Transverse colon (tissue), 4 donors: ENCODE measurements around the gene CENATAC. TPM values are rescaled to one million over a fixed set of nuclear protein-coding genes. Genes with fewer than 3 reads are reported as not detected.

Experiments
- DNase-seq: peaks from one replicate; pipeline ENCODE4 v3.0.0-alpha.2; 2019
- H3K27ac ChIP-seq, 4 donors: fragments of 200-600 bp; sonication (generic); 2 replicates each; pipeline ENCODE4 v1.5.1; 2016 to 2018; ENCODE audit warnings: inconsistent platforms in 4 of 4
- H3K27me3 ChIP-seq: fragments of 200-600 bp; sonication (generic); 2 replicates; pipeline ENCODE4 v1.5.1; 2017; ENCODE audit warnings: inconsistent platforms
- H3K36me3 ChIP-seq, 4 donors: fragments of 200-600 bp; sonication (generic); 2 replicates each; pipeline ENCODE4 v1.5.1; 2017 to 2019; ENCODE audit warnings: inconsistent platforms in 4 of 4
- H3K4me1 ChIP-seq, 4 donors: fragments of 200-600 bp; sonication (generic); 2 replicates each; pipeline ENCODE4 v1.5.1; 2017 to 2020; ENCODE audit warnings: inconsistent platforms in 4 of 4
- H3K4me3 ChIP-seq, 4 donors: fragments of 200-600 bp; sonication (generic); 1 replicate in 1 of 4; 2 replicates in 3 of 4; pipeline versions ENCODE4 v1.5.1 to v1.6.1; 2017 to 2019; ENCODE audit warnings: inconsistent platforms in 4 of 4
- H3K9me3 ChIP-seq, 2 donors: fragments of 200-600 bp; sonication (generic); 2 replicates each; pipeline ENCODE4 v1.5.1; 2017 to 2019; ENCODE audit warnings: inconsistent platforms in 2 of 2
- CTCF ChIP-seq, 5 experiments: fragments of 200-600 bp in 3 of 5; fragments of 450-650 bp in 2 of 5; sonication (generic) in 3 of 5; IDR thresholded peaks; 1 replicate in 2 of 5; 2 replicates in 3 of 5; pipeline ENCODE4 v1.5.1; 2016 to 2017; ENCODE audit warnings: antibody characterized with exemption in 5 of 5, inconsistent platforms in 3 of 5, mild to moderate bottlenecking in 2 of 5, moderate library complexity in 1 of 5
- EP300 ChIP-seq: sonication (generic); formaldehyde crosslinking; IDR thresholded peaks from one replicate; pipeline ENCODE4 v1.6.1; 2017; ENCODE audit warnings: antibody characterized with exemption, low read depth
- POLR2A ChIP-seq: fragments of 450-650 bp; IDR thresholded peaks from one replicate; pipeline ENCODE4 v1.6.1; 2016; ENCODE audit warnings: antibody characterized with exemption, mild to moderate bottlenecking, moderate library complexity
- POLR2AphosphoS5 ChIP-seq, 3 donors: sonication (generic); formaldehyde crosslinking; IDR thresholded peaks; one replicate each; pipeline ENCODE4 v1.6.1; 2016; ENCODE audit warnings: antibody characterized with exemption in 3 of 3
- WGBS, 2 donors: methylation state at CpG; one replicate each; pipeline ENCODE4 v1.1.5; 2018; ENCODE audit warnings: low coverage in 1 of 2; 5-methylcytosine and 5-hydroxymethylcytosine counted together
- in situ Hi-C, 4 donors: fragments of 200-750 bp; cut with MboI; loops; one replicate each; pipeline versions ENCODE4 v1.15.0 to v1.15.1; 2017; ENCODE audit warnings: low sequenced_read_pairs in 3 of 4, low pct_ligation_motif_present in 1 of 4, low pct_unique_long_range_greater_than_20kb in 1 of 4
- intact Hi-C: fragments of 100-400 bp; cut with DNase I; formaldehyde crosslinking; loops from one replicate; pipeline ENCODE4 v1.15.1; 2023; ENCODE audit warnings: low total_unique reads
- total RNA-seq, 4 donors: library from RNA; depleted of rRNA; stranded (reverse); fragments of >200 nt; gene quantifications; one replicate each; pipeline ENCODE4 v1.1.0, GENCODE V29; 2016

The CENATAC gene
- total RNA-seq, 4 donors from 2014 or later, result 46.1 to 94.3 (median 82.2) TPM

DNA sequence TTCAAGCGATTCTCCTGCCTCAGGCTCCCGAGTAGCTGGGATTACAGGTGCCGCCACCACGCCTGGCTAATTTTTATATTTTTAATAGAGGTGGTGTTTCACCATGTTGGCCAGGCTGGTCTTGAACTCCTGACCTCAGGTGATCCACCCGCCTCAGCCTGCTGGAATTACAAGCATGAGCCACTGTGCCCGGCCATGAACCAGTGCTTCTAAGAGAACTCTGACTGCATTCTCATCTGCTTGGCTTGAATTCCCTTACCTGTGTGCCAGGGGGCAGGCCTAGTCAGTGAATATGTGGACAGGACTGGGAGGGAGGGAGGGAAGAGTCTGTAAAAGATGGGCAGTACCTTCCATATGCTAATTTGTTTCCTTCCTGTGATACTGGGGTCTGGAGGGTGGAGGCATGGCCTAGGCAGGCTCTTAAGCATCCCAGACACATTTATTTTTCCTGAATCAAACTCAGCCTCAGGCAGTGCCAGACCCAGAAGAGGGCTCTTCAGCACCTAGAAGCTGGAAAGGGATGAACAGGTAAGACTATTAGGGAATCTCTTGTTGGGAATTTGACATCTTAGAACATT, 13.6 kb downstream of the CENATAC start:
- H3K36me3 ChIP-seq, result peaks cover 0 to 69% (median 19%) of the 10 kb centered on the region in 4 donors
- H3K27ac ChIP-seq, result no peak overlapping the region
- intact Hi-C loops (no loop called here), in situ Hi-C loops (no loop called here)
- H3K4me1 ChIP-seq, result peaks cover 2 to 12% (median 9%) of the 10 kb centered on the region in 4 donors
- TF ChIP-seq CTCF (IDR thresholded peaks at IDR 0.05) (no peak), POLR2AphosphoS5 (IDR thresholded peaks at IDR 0.05) (no peak), POLR2A (no peak), EP300 (no peak)
- 86% methylated on average over 6 of the region's 6 CpGs; no CpG with 5 or more reads in 1 of the 2 donors for WGBS, 2 donors
- no peak for DNase-seq
- H3K9me3 ChIP-seq, result no peaks in the 10 kb centered on the region
- H3K4me3 ChIP-seq, result no peak overlapping the region
- H3K27me3 ChIP-seq, result no peaks in the 10 kb centered on the region

DNA sequence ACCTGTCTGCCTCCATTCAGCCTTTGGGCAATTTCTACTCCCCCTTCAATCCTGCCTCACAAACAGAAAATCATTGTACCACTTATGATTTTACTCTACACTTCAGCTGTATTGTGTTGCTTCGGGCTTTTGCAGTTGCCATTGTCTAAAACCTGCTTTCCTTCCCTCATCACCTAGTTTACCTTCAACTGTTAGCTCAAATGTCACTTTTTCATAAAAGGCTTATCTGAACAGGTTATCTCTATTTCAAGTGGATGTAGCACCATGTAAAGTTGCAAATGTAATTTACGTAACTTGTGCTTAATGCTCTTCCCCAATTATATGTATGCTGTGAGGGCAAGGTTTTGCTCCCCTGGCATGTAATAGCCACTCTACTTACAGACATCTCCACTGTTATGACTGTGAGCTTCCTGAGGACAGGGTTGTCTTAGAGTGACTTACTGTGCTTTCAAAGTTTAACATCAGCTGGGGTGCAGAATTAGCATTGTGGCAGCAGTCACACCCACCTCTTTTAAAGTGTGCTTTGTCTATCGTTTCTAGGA, 14.8 kb downstream of the CENATAC start:
- no peak for TF ChIP-seq EP300
- H3K4me3 ChIP-seq, result no peak overlapping the region
- no peaks in the 10 kb centered on the region for H3K27me3 ChIP-seq
- H3K9me3 ChIP-seq, result no peaks in the 10 kb centered on the region
- intact Hi-C loops (no loop called here), in situ Hi-C loops (no loop called here)
- H3K27ac ChIP-seq, result no peak overlapping the region
- no peak for DNase-seq
- peaks cover 0 to 57% (median 16%) of the 10 kb centered on the region in 4 donors for H3K36me3 ChIP-seq
- peaks cover 8 to 22% (median 19%) of the 10 kb centered on the region in 4 donors for H3K4me1 ChIP-seq
- WGBS, 2 donors, result 81 to 88% methylated on average over 3 of the region's 3 CpGs

DNA sequence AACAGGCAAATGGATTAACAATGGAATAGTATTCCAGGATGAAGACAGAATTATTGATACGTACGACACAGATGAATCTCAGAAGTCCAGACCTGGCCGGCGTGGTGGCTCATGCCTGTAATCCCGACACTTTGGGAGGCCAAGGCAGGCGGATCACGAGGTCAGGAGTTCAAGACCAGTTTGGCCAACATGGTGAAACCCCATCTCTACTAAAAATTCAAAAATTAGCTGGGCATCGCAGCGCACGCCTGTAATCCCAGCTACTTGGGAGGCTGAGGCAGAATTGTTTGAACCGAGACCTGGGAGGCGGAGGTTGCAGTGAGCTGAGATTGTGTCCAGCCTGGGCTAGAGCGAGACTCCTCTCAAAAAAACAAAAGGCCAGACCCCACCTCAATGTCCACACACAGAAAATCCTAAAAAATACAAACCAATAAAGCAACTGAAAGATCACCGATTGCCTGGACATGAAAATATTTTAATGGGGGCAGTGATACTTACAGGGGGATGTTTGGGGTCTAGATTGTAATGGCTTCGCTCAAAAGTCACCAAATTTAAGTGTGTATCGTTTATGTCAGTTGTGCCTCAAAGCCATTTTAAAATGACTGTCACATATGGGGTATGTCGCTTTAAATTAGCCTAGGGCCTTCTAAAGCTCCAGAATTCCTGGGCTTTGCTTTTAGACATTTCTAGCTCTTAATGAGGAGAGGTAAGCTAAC, 16.4 kb downstream of the CENATAC start:
- Histone ChIP-seq H3K9me3 (no peaks in the 10 kb centered on the region), H3K4me1 (peaks cover 8 to 24% (median 21%) of the 10 kb centered on the region in 4 donors), H3K36me3 (peaks cover 0 to 53% (median 16%) of the 10 kb centered on the region in 4 donors), H3K27me3 (no peaks in the 10 kb centered on the region), H3K27ac (no peak overlapping the region), H3K4me3 (no peak overlapping the region)
- 93 to 100% methylated on average over 4 to 17 of the region's 17 CpGs for WGBS, 2 donors
- TF ChIP-seq POLR2A, result no peak
- TF ChIP-seq EP300, result no peak
- intact Hi-C loops, result no loop called here
- no peak for DNase-seq
- in situ Hi-C loops, result no loop called here

GRCh38 chr11:119015054-119015611, 17.2 kb downstream of the CENATAC start:
- in situ Hi-C loops (no loop called here), intact Hi-C loops (no loop called here)
- 64 to 78% methylated on average over 3 to 8 of the region's 8 CpGs for WGBS, 2 donors
- Histone ChIP-seq H3K27ac (no peak overlapping the region), H3K4me1 (peaks cover 15 to 32% (median 28%) of the 10 kb centered on the region in 4 donors), H3K4me3 (no peak overlapping the region), H3K27me3 (no peaks in the 10 kb centered on the region), H3K36me3 (peaks cover 0 to 53% (median 16%) of the 10 kb centered on the region in 4 donors), H3K9me3 (no peaks in the 10 kb centered on the region)
- no peak for DNase-seq
- no peak for TF ChIP-seq POLR2A
- no peak for TF ChIP-seq POLR2AphosphoS5 (IDR thresholded peaks at IDR 0.05)
- TF ChIP-seq CTCF (IDR thresholded peaks at IDR 0.05), result peak in 1 of 5 experiments; percentile 3
- TF ChIP-seq EP300, result no peak
